Endodermal cell (in vitro differentiated cells): ENCODE results near the gene ZBTB20. TPM values are rescaled to one million over a fixed set of nuclear protein-coding genes. Genes with fewer than 3 reads are reported as not detected.

Experiments
- DNase-seq: peaks from one replicate; pipeline ENCODE4 v3.0.0-alpha.2; 2017
- H3K27ac ChIP-seq: 2 replicates; pipeline ENCODE4 v1.5.1; 2013; ENCODE audit warnings: mild to moderate bottlenecking, low read depth, low read length, moderate library complexity
- H3K27me3 ChIP-seq: 2 replicates; pipeline ENCODE4 v1.6.1; 2013; ENCODE audit warnings: mild to moderate bottlenecking, low read length, moderate library complexity; ENCODE audit not compliant: insufficient read depth, control insufficient read depth, poor library complexity, severe bottlenecking
- H3K36me3 ChIP-seq: 2 replicates; pipeline ENCODE4 v1.7.0; 2013; ENCODE audit warnings: mild to moderate bottlenecking, low read length, moderate library complexity; ENCODE audit not compliant: control insufficient read depth, insufficient read depth
- H3K4me1 ChIP-seq: one replicate; pipeline ENCODE4 v1.7.0; 2013; ENCODE audit warnings: low read length; ENCODE audit not compliant: control insufficient read depth, insufficient read depth
- H3K4me3 ChIP-seq: 2 replicates; pipeline ENCODE4 v1.5.1; 2013; ENCODE audit warnings: mild to moderate bottlenecking, low read length, moderate library complexity
- H3K9ac ChIP-seq: 2 replicates; pipeline ENCODE4 v1.6.1; 2013; ENCODE audit warnings: mild to moderate bottlenecking, low read length, moderate library complexity; ENCODE audit not compliant: poor library complexity, severe bottlenecking; ENCODE audit errors: extremely low read depth
- H3K9me3 ChIP-seq: 2 replicates; pipeline ENCODE4 v1.6.1; 2013; ENCODE audit warnings: mild to moderate bottlenecking, low read length, moderate library complexity; ENCODE audit not compliant: control insufficient read depth
- H3K27ac Mint-ChIP-seq: 2 replicates; pipeline ENCODE4 v1.8.0; 2020; ENCODE audit warnings: mixed read lengths
- H3K27me3 Mint-ChIP-seq: 2 replicates; pipeline ENCODE4 v1.8.0; 2021; ENCODE audit warnings: mild to moderate bottlenecking, mixed read lengths; ENCODE audit not compliant: insufficient read depth
- H3K36me3 Mint-ChIP-seq: 2 replicates; pipeline ENCODE4 v1.8.0; 2020; ENCODE audit warnings: low read depth, mixed read lengths
- H3K4me1 Mint-ChIP-seq: 2 replicates; pipeline ENCODE4 v1.8.0; 2020; ENCODE audit warnings: mixed read lengths
- H3K4me3 Mint-ChIP-seq: 2 replicates; pipeline ENCODE4 v1.8.0; 2020; ENCODE audit warnings: mild to moderate bottlenecking, moderate library complexity, mixed read lengths
- H3K9me3 Mint-ChIP-seq: 2 replicates; pipeline ENCODE4 v1.8.0; 2020; ENCODE audit warnings: mild to moderate bottlenecking, mixed read lengths
- WGBS, 2 experiments: methylation state at CpG; one replicate each; pipeline versions ENCODE4 v1.1.5 to v1.1.7; 2013; ENCODE audit warnings: missing lambda C conversion rate in 2 of 2, mixed read lengths in 1 of 2; ENCODE audit not compliant: insufficient coverage in 1 of 2, insufficient read length in 1 of 2; 5-methylcytosine and 5-hydroxymethylcytosine counted together
- total RNA-seq, 2 donors: library from RNA; stranded (reverse); fragmentation: NEBNext Ultra II Directional in 1 of 2; extraction: Animal tissue kit (Norgen Biotek cat#: 25700) in 1 of 2; gene quantifications; 2 replicates in 1 of 2; 3 replicates in 1 of 2; pipeline ENCODE4 v1.2.1, GENCODE V29; 2021
- TF ChIP-seq, protein P1 (sequence below): fragments of 200-600 bp; sonication (generic); conservative IDR thresholded peaks from 2 replicates; pipeline ENCODE4 v1.5.0; 2021; ENCODE audit warnings: antibody characterized with exemption, mild to moderate bottlenecking

ZBTB20 gene
- total RNA-seq, 2 donors from 2014 or later = 1.6 to 2.9 TPM

DNA sequence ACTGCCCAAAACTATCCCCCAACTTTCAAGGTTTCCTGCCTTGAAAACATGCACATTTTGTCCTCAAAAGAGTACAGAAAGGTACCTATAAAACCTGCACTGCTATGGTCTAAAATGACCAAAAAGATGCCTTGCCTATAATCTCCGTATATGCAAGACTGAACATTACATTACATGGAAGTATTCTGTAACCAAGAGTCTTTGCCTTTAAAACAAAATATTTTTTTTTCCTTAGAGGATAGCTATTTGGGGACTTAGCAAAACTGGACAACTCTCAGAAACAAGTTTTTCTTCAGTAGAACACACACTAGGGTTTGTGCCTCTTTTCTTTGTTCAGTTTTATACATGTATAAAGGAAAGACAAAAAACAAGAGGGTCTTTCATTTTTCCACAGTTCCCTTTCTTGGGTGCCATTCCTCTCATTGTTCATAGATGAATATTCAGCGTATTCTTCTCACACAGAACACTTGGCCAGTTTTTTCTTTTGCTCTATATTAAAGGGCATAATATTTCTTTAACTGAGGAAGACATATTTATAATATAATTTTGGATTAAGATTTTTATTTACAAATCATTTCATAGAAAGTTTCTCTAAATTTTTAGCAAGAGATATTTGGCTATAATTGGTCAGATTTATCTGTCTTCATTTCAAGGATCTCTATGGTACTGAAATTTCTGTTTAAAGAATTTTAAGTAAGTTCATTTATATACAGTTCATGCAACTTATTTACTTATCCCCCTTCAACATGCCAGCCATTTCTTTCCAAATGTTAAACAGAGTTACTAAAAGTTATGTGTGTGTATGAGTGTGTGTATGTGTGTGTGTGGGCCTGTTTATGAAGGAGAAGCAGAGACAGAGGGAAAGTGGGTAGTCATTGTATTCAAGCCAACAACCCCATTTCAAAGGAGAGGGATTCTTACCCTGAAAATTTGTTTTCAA is 142.6 kb downstream of the ZBTB20 start:
- no peaks in the 10 kb centered on the region for H3K36me3 ChIP-seq
- DNase-seq = no peak
- no peak overlapping the region for H3K27ac Mint-ChIP-seq
- H3K4me3 ChIP-seq = no peak overlapping the region
- H3K9me3 Mint-ChIP-seq = no peaks in the 10 kb centered on the region
- no peaks in the 10 kb centered on the region for H3K36me3 Mint-ChIP-seq
- H3K4me3 Mint-ChIP-seq = no peak overlapping the region
- no peaks in the 10 kb centered on the region for H3K4me1 Mint-ChIP-seq
- no peaks in the 10 kb centered on the region for H3K27me3 Mint-ChIP-seq
- no peak overlapping the region for H3K27ac ChIP-seq
- 90 to 100% methylated on average over 1 to 2 of the region's 2 CpGs for WGBS, 2 experiments
- no peaks in the 10 kb centered on the region for H3K9me3 ChIP-seq
- TF ChIP-seq, protein P1, sequence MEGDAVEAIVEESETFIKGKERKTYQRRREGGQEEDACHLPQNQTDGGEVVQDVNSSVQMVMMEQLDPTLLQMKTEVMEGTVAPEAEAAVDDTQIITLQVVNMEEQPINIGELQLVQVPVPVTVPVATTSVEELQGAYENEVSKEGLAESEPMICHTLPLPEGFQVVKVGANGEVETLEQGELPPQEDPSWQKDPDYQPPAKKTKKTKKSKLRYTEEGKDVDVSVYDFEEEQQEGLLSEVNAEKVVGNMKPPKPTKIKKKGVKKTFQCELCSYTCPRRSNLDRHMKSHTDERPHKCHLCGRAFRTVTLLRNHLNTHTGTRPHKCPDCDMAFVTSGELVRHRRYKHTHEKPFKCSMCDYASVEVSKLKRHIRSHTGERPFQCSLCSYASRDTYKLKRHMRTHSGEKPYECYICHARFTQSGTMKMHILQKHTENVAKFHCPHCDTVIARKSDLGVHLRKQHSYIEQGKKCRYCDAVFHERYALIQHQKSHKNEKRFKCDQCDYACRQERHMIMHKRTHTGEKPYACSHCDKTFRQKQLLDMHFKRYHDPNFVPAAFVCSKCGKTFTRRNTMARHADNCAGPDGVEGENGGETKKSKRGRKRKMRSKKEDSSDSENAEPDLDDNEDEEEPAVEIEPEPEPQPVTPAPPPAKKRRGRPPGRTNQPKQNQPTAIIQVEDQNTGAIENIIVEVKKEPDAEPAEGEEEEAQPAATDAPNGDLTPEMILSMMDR = no peak
- H3K4me1 ChIP-seq = no peaks in the 10 kb centered on the region
- no peak overlapping the region for H3K9ac ChIP-seq
- no peaks in the 10 kb centered on the region for H3K27me3 ChIP-seq

- Mint-ChIP-seq H3K4me3 (no peak overlapping the region), H3K27ac (no peak overlapping the region), H3K9me3 (no peaks in the 10 kb centered on the region), H3K27me3 (peaks cover 2% of the 10 kb centered on the region), H3K4me1 (no peaks in the 10 kb centered on the region), H3K36me3 (no peaks in the 10 kb centered on the region)
- no peak overlapping the region for H3K27ac ChIP-seq
- H3K27me3 ChIP-seq = no peaks in the 10 kb centered on the region
- H3K36me3 ChIP-seq = no peaks in the 10 kb centered on the region
- H3K4me1 ChIP-seq = no peaks in the 10 kb centered on the region
- no peak overlapping the region for H3K9ac ChIP-seq
- H3K9me3 ChIP-seq = no peaks in the 10 kb centered on the region
- H3K4me3 ChIP-seq = no peak overlapping the region
- no peak for DNase-seq
- TF ChIP-seq, protein P1 = no peak
- WGBS, 2 experiments = 92% methylated on average over 2 of the region's 2 CpGs; no CpG with 5 or more reads in 1 of the 2 experiments
Measured at GRCh38 chr3:114998971-114999579, 148.0 kb downstream of the ZBTB20 start.

DNA sequence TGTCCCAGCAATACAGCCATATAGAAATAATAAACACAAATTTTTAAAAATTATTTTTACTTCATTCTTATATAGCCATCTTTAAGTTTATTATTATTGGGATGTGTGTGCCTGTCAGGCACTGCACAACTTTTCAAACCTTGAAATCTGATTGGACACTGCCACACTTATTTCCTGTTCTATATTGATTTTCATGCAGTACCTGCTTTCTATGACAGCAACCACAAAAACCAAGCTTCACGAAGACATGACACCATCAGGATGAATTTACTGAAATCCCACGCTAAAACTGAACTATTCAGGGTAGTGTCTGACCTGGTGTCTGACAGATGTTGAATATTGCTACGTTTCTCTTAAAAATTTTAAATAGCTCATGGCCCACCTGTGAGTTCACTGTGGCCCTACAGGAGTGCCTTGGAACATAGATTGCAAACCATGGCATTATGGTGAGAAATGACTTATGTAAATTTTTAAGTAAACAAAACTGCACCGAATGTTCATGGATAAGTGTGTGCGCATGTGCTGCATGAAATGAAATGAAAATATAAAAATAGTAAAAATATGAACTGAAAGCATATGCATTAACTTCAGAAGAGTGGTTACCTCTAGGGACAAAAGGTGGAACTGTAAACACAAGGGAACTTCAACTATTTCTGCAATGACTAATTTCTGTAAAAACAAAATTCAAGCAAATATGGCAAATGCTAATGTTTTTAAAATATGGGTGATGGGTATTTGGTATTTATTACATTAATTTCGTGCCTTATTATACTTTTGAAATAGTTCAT is 152.3 kb downstream of the ZBTB20 start:
- no peaks in the 10 kb centered on the region for H3K4me1 Mint-ChIP-seq

More for the DNA sequence above, 152.3 kb downstream of the ZBTB20 start:
- Mint-ChIP-seq H3K36me3 (no peaks in the 10 kb centered on the region), H3K27me3 (peaks cover 2% of the 10 kb centered on the region), H3K9me3 (no peaks in the 10 kb centered on the region), H3K4me3 (no peak overlapping the region), H3K27ac (no peak overlapping the region)
- no peak for DNase-seq
- Histone ChIP-seq H3K27ac (no peak overlapping the region), H3K36me3 (no peaks in the 10 kb centered on the region), H3K27me3 (no peaks in the 10 kb centered on the region), H3K4me1 (no peaks in the 10 kb centered on the region), H3K9me3 (no peaks in the 10 kb centered on the region), H3K4me3 (no peak overlapping the region), H3K9ac (no peak overlapping the region)
- 89 to 90% methylated on average over 3 to 6 of the region's 6 CpGs for WGBS, 2 experiments
- TF ChIP-seq, protein P1 = no peak
